ENCODE results near the gene IRS2. TPM values are rescaled to one million over a fixed set of nuclear protein-coding genes. Genes with fewer than 3 reads are reported as not detected.

IRS2 gene
- total and polyA plus RNA-seq, 2 donors (not counting 1 experiment from before 2014, with no cell fraction given) = 2.3 TPM

- Histone ChIP-seq H3K79me2 (ENCODE audit: control insufficient read depth, insufficient read depth, low read length) (no peaks in the 10 kb centered on the region), H3K9me3 (ENCODE audit: control insufficient read depth, insufficient read depth, low read depth, low read length) (no peaks in the 10 kb centered on the region), H3K4me3 (replicated peaks in 1 of 4; ENCODE audit: control extremely low read depth in 1 of 4, insufficient read depth in 1 of 4, low read depth in 3 of 4, low read length in 4 of 4) (no peak overlapping the region), H3K4me2 (ENCODE audit: extremely low read depth, insufficient read depth, low read length) (no peak overlapping the region), H3K27me3 (ENCODE audit: control insufficient read depth, insufficient read depth, low read length) (no peaks in the 10 kb centered on the region), H3K4me1 (ENCODE audit: control insufficient read depth, extremely low read depth, insufficient read depth, low read length) (no peaks in the 10 kb centered on the region), H3K27ac (ENCODE audit: insufficient read depth, low read length) (no peak overlapping the region), H2AFZ (ENCODE audit: low read length) (no peak overlapping the region), H3K36me3 (ENCODE audit: control insufficient read depth, insufficient read depth, low read length) (no peaks in the 10 kb centered on the region), H4K20me1 (ENCODE audit: control insufficient read depth, extremely low read depth, insufficient read depth, low read length) (no peaks in the 10 kb centered on the region), H3K9ac (ENCODE audit: insufficient read depth, low read length) (no peak overlapping the region)
- no peak for TF ChIP-seq CTCF (conservative IDR thresholded peaks at IDR 0.05 in 1 of 2, IDR thresholded peaks at IDR 0.05 in 1 of 2; ENCODE audit: low read depth in 1 of 2, low read length in 2 of 2)
- no peak for TF ChIP-seq EZH2 (IDR thresholded peaks at IDR 0.05; ENCODE audit: low read length, missing control alignments)
- DNase-seq (ENCODE audit: low read depth in 2 of 2) = no peak
These were observed 45.7 kb downstream of the IRS2 start for GRCh38 chr13:109740721-109741120.

- Histone ChIP-seq H3K4me2 (ENCODE audit: extremely low read depth, insufficient read depth, low read length) (no peak overlapping the region), H3K9ac (ENCODE audit: insufficient read depth, low read length) (no peak overlapping the region), H2AFZ (ENCODE audit: low read length) (no peak overlapping the region), H3K79me2 (ENCODE audit: control insufficient read depth, insufficient read depth, low read length) (no peaks in the 10 kb centered on the region), H3K36me3 (ENCODE audit: control insufficient read depth, insufficient read depth, low read length) (no peaks in the 10 kb centered on the region), H4K20me1 (ENCODE audit: control insufficient read depth, extremely low read depth, insufficient read depth, low read length) (no peaks in the 10 kb centered on the region), H3K4me3 (replicated peaks in 1 of 4; ENCODE audit: control extremely low read depth in 1 of 4, insufficient read depth in 1 of 4, low read depth in 3 of 4, low read length in 4 of 4) (no peak overlapping the region), H3K9me3 (ENCODE audit: control insufficient read depth, insufficient read depth, low read depth, low read length) (no peaks in the 10 kb centered on the region), H3K27ac (ENCODE audit: insufficient read depth, low read length) (no peak overlapping the region), H3K4me1 (ENCODE audit: control insufficient read depth, extremely low read depth, insufficient read depth, low read length) (no peaks in the 10 kb centered on the region), H3K27me3 (ENCODE audit: control insufficient read depth, insufficient read depth, low read length) (no peaks in the 10 kb centered on the region)
- TF ChIP-seq EZH2 (IDR thresholded peaks at IDR 0.05; ENCODE audit: low read length, missing control alignments) (no peak), CTCF (conservative IDR thresholded peaks at IDR 0.05 in 1 of 2, IDR thresholded peaks at IDR 0.05 in 1 of 2; ENCODE audit: low read depth in 1 of 2, low read length in 2 of 2) (no peak)
- DNase-seq (ENCODE audit: low read depth in 2 of 2) = no peak
These were observed 46.3 kb downstream of the IRS2 start for GRCh38 chr13:109740121-109740520.

- TF ChIP-seq EZH2 (IDR thresholded peaks at IDR 0.05; ENCODE audit: low read length, missing control alignments) (no peak), CTCF (conservative IDR thresholded peaks at IDR 0.05 in 1 of 2, IDR thresholded peaks at IDR 0.05 in 1 of 2; ENCODE audit: low read depth in 1 of 2, low read length in 2 of 2) (no peak)
- H3K36me3 ChIP-seq (ENCODE audit: control insufficient read depth, insufficient read depth, low read length) = no peaks in the 10 kb centered on the region
- H2AFZ ChIP-seq (ENCODE audit: low read length) = no peak overlapping the region
- no peak for DNase-seq (ENCODE audit: low read depth in 2 of 2)
- no peaks in the 10 kb centered on the region for H3K79me2 ChIP-seq (ENCODE audit: control insufficient read depth, insufficient read depth, low read length)
- H3K27ac ChIP-seq (ENCODE audit: insufficient read depth, low read length) = no peak overlapping the region
- H3K9me3 ChIP-seq (ENCODE audit: control insufficient read depth, insufficient read depth, low read depth, low read length) = no peaks in the 10 kb centered on the region
- H3K9ac ChIP-seq (ENCODE audit: insufficient read depth, low read length) = no peak overlapping the region
- no peak overlapping the region for H3K4me2 ChIP-seq (ENCODE audit: extremely low read depth, insufficient read depth, low read length)
- no peaks in the 10 kb centered on the region for H4K20me1 ChIP-seq (ENCODE audit: control insufficient read depth, extremely low read depth, insufficient read depth, low read length)
- H3K4me1 ChIP-seq (ENCODE audit: control insufficient read depth, extremely low read depth, insufficient read depth, low read length) = no peaks in the 10 kb centered on the region
- H3K4me3 ChIP-seq (replicated peaks in 1 of 4; ENCODE audit: control extremely low read depth in 1 of 4, insufficient read depth in 1 of 4, low read depth in 3 of 4, low read length in 4 of 4) = no peak overlapping the region
- no peaks in the 10 kb centered on the region for H3K27me3 ChIP-seq (ENCODE audit: control insufficient read depth, insufficient read depth, low read length)
These were observed 48.1 kb downstream of the IRS2 start for GRCh38 chr13:109738298-109738746.

Measured in fibroblast of lung (primary cell).